ENCODE measurements around the gene TRAPPC5.

Gene TRAPPC5

GRCh38 chr19:7680606-7681339, at the start of gene TRAPPC5:
Gene TRAPPC5 (plus strand): TSS chr19:7680833. CDS start chr19:7682254, 1,421 bp downstream.
- DNase-seq (ENCODE audit: low read depth), result peak; percentile 74

GRCh38 chr19:7631577-7631976, 49.1 kb upstream of the TRAPPC5 start:
- no peak for DNase-seq (ENCODE audit: low read depth)

- DNase-seq (ENCODE audit: low read depth), result no peak
These were observed 48.1 kb upstream of the TRAPPC5 start for GRCh38 chr19:7632340-7633203.

GRCh38 chr19:7633698-7634097, 46.9 kb upstream of the TRAPPC5 start, which contains the start of gene PCP2:
Gene PCP2 (minus strand): TSS chr19:7633719. CDS start chr19:7633457, 262 bp downstream.
- no peak for DNase-seq (ENCODE audit: low read depth)

- no peak for DNase-seq (ENCODE audit: low read depth)
These were observed 45.0 kb upstream of the TRAPPC5 start for GRCh38 chr19:7635670-7636069.

GRCh38 chr19:7636317-7636690, 44.3 kb upstream of the TRAPPC5 start:
- DNase-seq (ENCODE audit: low read depth), result no peak

GRCh38 chr19:7636691-7637373, 43.8 kb upstream of the TRAPPC5 start, which contains the start of gene STXBP2:
Gene STXBP2 (plus strand): TSS chr19:7637110. CDS start chr19:7637150, 40 bp downstream.
- DNase-seq (ENCODE audit: low read depth), result peak; percentile 31

GRCh38 chr19:7637374-7638256, 43.0 kb upstream of the TRAPPC5 start:
- DNase-seq (ENCODE audit: low read depth), result peak; percentile 28

- DNase-seq (ENCODE audit: low read depth), result no peak
These were observed 41.7 kb upstream of the TRAPPC5 start for GRCh38 chr19:7638802-7639465.

- DNase-seq (ENCODE audit: low read depth), result no peak
These were observed 40.7 kb upstream of the TRAPPC5 start for GRCh38 chr19:7639863-7640348.

- no peak for DNase-seq (ENCODE audit: low read depth)
These were observed 39.8 kb upstream of the TRAPPC5 start for GRCh38 chr19:7640803-7641202.

GRCh38 chr19:7641290-7642276, 39.0 kb upstream of the TRAPPC5 start:
- no peak for DNase-seq (ENCODE audit: low read depth)

GRCh38 chr19:7642295-7643030, 38.2 kb upstream of the TRAPPC5 start:
- no peak for DNase-seq (ENCODE audit: low read depth)

GRCh38 chr19:7643031-7643415, 37.6 kb upstream of the TRAPPC5 start:
- no peak for DNase-seq (ENCODE audit: low read depth)

GRCh38 chr19:7643629-7644549, 36.7 kb upstream of the TRAPPC5 start:
- peak; percentile 12 for DNase-seq (ENCODE audit: low read depth)

- no peak for DNase-seq (ENCODE audit: low read depth)
These were observed 36.1 kb upstream of the TRAPPC5 start for GRCh38 chr19:7644550-7644877.

- no peak for DNase-seq (ENCODE audit: low read depth)
These were observed 35.5 kb upstream of the TRAPPC5 start for GRCh38 chr19:7645163-7645562.
